ENCODE data around the gene FAM161B. TPM values are rescaled to one million over a fixed set of nuclear protein-coding genes. Genes with fewer than 3 reads are reported as not detected.
A peak's percentile ranks its signal among the peaks of the same experiment; 100 is the strongest.

The FAM161B gene
- total RNA-seq, 1 experiment from 2014 or later = 1.6 TPM

- TF ChIP-seq, protein P1, sequence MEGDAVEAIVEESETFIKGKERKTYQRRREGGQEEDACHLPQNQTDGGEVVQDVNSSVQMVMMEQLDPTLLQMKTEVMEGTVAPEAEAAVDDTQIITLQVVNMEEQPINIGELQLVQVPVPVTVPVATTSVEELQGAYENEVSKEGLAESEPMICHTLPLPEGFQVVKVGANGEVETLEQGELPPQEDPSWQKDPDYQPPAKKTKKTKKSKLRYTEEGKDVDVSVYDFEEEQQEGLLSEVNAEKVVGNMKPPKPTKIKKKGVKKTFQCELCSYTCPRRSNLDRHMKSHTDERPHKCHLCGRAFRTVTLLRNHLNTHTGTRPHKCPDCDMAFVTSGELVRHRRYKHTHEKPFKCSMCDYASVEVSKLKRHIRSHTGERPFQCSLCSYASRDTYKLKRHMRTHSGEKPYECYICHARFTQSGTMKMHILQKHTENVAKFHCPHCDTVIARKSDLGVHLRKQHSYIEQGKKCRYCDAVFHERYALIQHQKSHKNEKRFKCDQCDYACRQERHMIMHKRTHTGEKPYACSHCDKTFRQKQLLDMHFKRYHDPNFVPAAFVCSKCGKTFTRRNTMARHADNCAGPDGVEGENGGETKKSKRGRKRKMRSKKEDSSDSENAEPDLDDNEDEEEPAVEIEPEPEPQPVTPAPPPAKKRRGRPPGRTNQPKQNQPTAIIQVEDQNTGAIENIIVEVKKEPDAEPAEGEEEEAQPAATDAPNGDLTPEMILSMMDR (IDR thresholded peaks at IDR 0.05; ENCODE audit: insufficient read depth in 1 of 2, low read depth in 1 of 2, low read length in 1 of 2, severe bottlenecking in 1 of 2, unreplicated experiment in 1 of 2) = no peak
- H3K4me3 ChIP-seq (ENCODE audit: low read depth, low read length) = peak overlapping the region; percentile 69
- Mint-ChIP-seq H3K4me1 (ENCODE audit: low read depth, unreplicated experiment) (peaks cover 26% of the 10 kb centered on the region), H3K27ac (ENCODE audit: unreplicated experiment) (peak overlapping the region; percentile 98), H3K9me3 (ENCODE audit: unreplicated experiment) (no peaks in the 10 kb centered on the region), H3K27me3 (ENCODE audit: insufficient read depth, unreplicated experiment) (no peaks in the 10 kb centered on the region), H3K36me3 (ENCODE audit: insufficient read depth, unreplicated experiment) (peaks cover 23% of the 10 kb centered on the region), H3K4me3 (ENCODE audit: unreplicated experiment) (peak overlapping the region; percentile 96)
- H3K9me3 ChIP-seq = no peaks in the 10 kb centered on the region
- POLR2A ChIA-PET = interaction anchor here (2.1 kb wide), 1 partner anchor 37 kb away, joined by 26 read pairs; the partner anchor contains the start of gene PTGR2
- intact Hi-C loops (cut with micrococcal nuclease; ENCODE audit: unreplicated experiment) = loop anchor here (5.0 kb wide), 2 partner anchors 51 to 64 kb away; partner anchors contain the start of genes COQ6 and FAM161B
- peaks cover 17% of the 10 kb centered on the region for H3K4me1 ChIP-seq
- BruUV-seq (replicated peaks) = TSS peak; percentile 62
- no peaks in the 10 kb centered on the region for H3K27me3 ChIP-seq (replicated peaks; ENCODE audit: control insufficient read depth, insufficient read depth, low read length)
- H3K36me3 ChIP-seq (ENCODE audit: control insufficient read depth, insufficient read depth, low read length) = no peaks in the 10 kb centered on the region
- no peak for DNase-seq
- CTCF ChIA-PET = interaction anchor here (0.5 to 1.6 kb wide), 2 partner anchors 92 to 159 kb away, joined by 3 to 4 read pairs; no protein-coding TSS in a partner anchor
These were observed 62.0 kb downstream of the FAM161B start for GRCh38 chr14:73887694-73888459.

- peak overlapping the region; percentile 96 for H3K4me3 Mint-ChIP-seq (ENCODE audit: unreplicated experiment)
- Histone ChIP-seq H3K4me1 (peaks cover 17% of the 10 kb centered on the region), H3K27me3 (replicated peaks; ENCODE audit: control insufficient read depth, insufficient read depth, low read length) (no peaks in the 10 kb centered on the region), H3K36me3 (ENCODE audit: control insufficient read depth, insufficient read depth, low read length) (no peaks in the 10 kb centered on the region), H3K4me3 (ENCODE audit: low read depth, low read length) (peak overlapping the region; percentile 69), H3K9me3 (no peaks in the 10 kb centered on the region)
- peaks cover 23% of the 10 kb centered on the region for H3K36me3 Mint-ChIP-seq (ENCODE audit: insufficient read depth, unreplicated experiment)
- TF ChIP-seq, protein P1 (IDR thresholded peaks at IDR 0.05; ENCODE audit: insufficient read depth in 1 of 2, low read depth in 1 of 2, low read length in 1 of 2, severe bottlenecking in 1 of 2, unreplicated experiment in 1 of 2) = no peak
- peak overlapping the region; percentile 98 for H3K27ac Mint-ChIP-seq (ENCODE audit: unreplicated experiment)
- no peaks in the 10 kb centered on the region for H3K27me3 Mint-ChIP-seq (ENCODE audit: insufficient read depth, unreplicated experiment)
- CTCF ChIA-PET = interaction anchor here (0.6 to 1.6 kb wide), 4 partner anchors 128 to 370 kb away, joined by 3 to 4 read pairs (median 4); no protein-coding TSS in a partner anchor
- POLR2A ChIA-PET = interaction anchor here (0.6 to 2.1 kb wide), 6 partner anchors 36 to 318 kb away, joined by 3 to 26 read pairs (median 6); partner anchors contain the start of genes ACOT2, COQ6, FAM161B and PTGR2
- H3K9me3 Mint-ChIP-seq (ENCODE audit: unreplicated experiment) = no peaks in the 10 kb centered on the region
- DNase-seq = no peak
- H3K4me1 Mint-ChIP-seq (ENCODE audit: low read depth, unreplicated experiment) = peaks cover 26% of the 10 kb centered on the region
- intact Hi-C loops (cut with micrococcal nuclease; ENCODE audit: unreplicated experiment) = loop anchor here (5.0 kb wide), 2 partner anchors 50 to 65 kb away; partner anchors contain the start of genes COQ6 and FAM161B
- no TSS peak for BruUV-seq (replicated peaks)
These were observed 62.6 kb downstream of the FAM161B start for GRCh38 chr14:73887318-73887616.

DNA sequence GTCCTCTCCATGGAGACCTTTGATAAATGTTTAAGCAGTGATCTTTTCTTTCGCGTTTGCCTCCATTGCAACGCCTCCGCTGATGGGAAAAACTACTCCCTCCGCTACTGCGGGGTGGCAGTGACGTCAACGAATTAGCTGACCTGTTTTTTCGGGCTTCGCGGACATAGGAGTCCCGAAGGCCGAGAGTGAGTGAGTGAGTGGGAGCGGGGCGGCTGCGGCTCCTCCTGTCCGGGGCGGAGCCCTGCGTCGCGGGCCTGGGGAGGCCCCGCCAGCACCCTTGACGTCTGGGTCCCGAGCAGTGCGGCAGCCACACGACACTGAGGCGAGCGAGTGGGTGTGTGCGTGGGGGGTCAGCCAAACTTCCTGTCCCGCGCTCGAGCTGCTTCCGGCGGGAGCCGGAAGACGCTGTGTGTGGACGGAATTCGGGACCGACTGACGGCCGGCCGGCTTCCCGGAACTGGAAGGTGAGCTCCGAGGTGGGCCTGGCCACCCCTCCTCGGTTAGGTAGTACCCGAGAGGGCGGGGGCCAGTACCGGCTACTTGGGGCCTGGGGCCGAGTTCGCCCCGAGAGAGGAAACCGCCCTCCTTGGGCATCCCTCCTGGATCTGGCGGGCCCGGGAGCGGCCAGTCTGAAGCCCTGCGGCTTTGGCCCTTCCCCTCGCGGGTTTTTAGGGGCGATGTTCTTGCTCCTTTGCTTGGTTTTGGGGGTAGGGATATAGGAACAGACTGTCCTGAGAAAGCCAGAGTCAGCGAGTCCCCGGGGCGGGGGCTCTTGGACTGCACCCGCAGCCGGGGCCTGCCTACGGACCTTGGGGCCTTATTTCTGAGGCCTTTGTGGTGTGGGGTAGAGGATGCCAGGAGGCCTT, 63.2 kb downstream of the FAM161B start, which contains the start of gene ZNF410:
ZNF410 (plus strand) TSS at position 411 of the 869 bp plus-strand sequence. CDS start 5,317 bp downstream, outside the sequence.
- H3K27me3 ChIP-seq (replicated peaks; ENCODE audit: control insufficient read depth, insufficient read depth, low read length) = no peaks in the 10 kb centered on the region
- CTCF ChIA-PET = interaction anchor here (0.6 to 1.6 kb wide), 6 partner anchors 18 to 371 kb away, joined by 3 to 4 read pairs (median 3); no protein-coding TSS in a partner anchor
- TF ChIP-seq, protein P1 (IDR thresholded peaks at IDR 0.05; ENCODE audit: insufficient read depth in 1 of 2, low read depth in 1 of 2, low read length in 1 of 2, severe bottlenecking in 1 of 2, unreplicated experiment in 1 of 2) = no peak
- peaks cover 26% of the 10 kb centered on the region for H3K4me1 Mint-ChIP-seq (ENCODE audit: low read depth, unreplicated experiment)
- H3K9me3 ChIP-seq = no peaks in the 10 kb centered on the region
- peak within 1 kb of the TSS; percentile 69 for H3K4me3 ChIP-seq (ENCODE audit: low read depth, low read length)
- no peaks in the 10 kb centered on the region for H3K36me3 ChIP-seq (ENCODE audit: control insufficient read depth, insufficient read depth, low read length)
- peak; percentile 94 to 95 for DNase-seq
- H3K27ac Mint-ChIP-seq (ENCODE audit: unreplicated experiment) = peak within 1 kb of the TSS; percentile 98
- H3K4me1 ChIP-seq = peaks cover 17% of the 10 kb centered on the region
- no peaks in the 10 kb centered on the region for H3K9me3 Mint-ChIP-seq (ENCODE audit: unreplicated experiment)
- no peaks in the 10 kb centered on the region for H3K27me3 Mint-ChIP-seq (ENCODE audit: insufficient read depth, unreplicated experiment)
- peaks cover 17% of the 10 kb centered on the region for H3K36me3 Mint-ChIP-seq (ENCODE audit: insufficient read depth, unreplicated experiment)
- H3K4me3 Mint-ChIP-seq (ENCODE audit: unreplicated experiment) = peak within 1 kb of the TSS; percentile 96
- intact Hi-C loops (cut with micrococcal nuclease; ENCODE audit: unreplicated experiment) = loop anchor here (1.0 to 5.0 kb wide), 3 partner anchors 34 to 66 kb away; partner anchors contain the start of genes COQ6 and FAM161B
- BruUV-seq (replicated peaks) = no TSS peak
- POLR2A ChIA-PET = interaction anchor here (0.6 to 2.1 kb wide), 13 partner anchors 15 to 391 kb away, joined by 3 to 26 read pairs (median 4); partner anchors contain the start of genes ACOT2, ALDH6A1, COQ6 and FAM161B
